Stimulated activated naive CD8-positive, alpha-beta T cell treated with anti-CD3 and anti-CD28 coated beads, Interleukin-15, amount 100 ng/mL, for 72 hours (primary cell): ENCODE data around the gene ABLIM1.
A peak's percentile ranks its signal among the peaks of the same experiment; 100 is the strongest.

ENCODE experiments used
- ATAC-seq: fragments of 150-1000 bp; cut with Tn5 transposase; 2 replicates; pipeline ENCODE4 v1.10.0; 2021; ENCODE audit warnings: mild to moderate bottlenecking, moderate library complexity
- DNase-seq, 2 donors: peaks; one replicate each; pipeline ENCODE4 v3.0.0; 2021 to 2022
- H3K27ac Mint-ChIP-seq, 2 donors: one replicate each; pipeline ENCODE4 v1.8.0; 2022; ENCODE audit warnings: mild to moderate bottlenecking in 2 of 2, mixed read lengths in 2 of 2, moderate library complexity in 2 of 2
- H3K27me3 Mint-ChIP-seq: one replicate; pipeline ENCODE4 v1.8.0; 2022; ENCODE audit warnings: mixed read lengths
- H3K4me1 Mint-ChIP-seq: one replicate; pipeline ENCODE4 v1.8.0; 2022; ENCODE audit warnings: mild to moderate bottlenecking, mixed read lengths
- H3K4me3 Mint-ChIP-seq, 2 donors: one replicate each; pipeline ENCODE4 v1.8.0; 2022; ENCODE audit warnings: mild to moderate bottlenecking in 2 of 2, mixed read lengths in 2 of 2, moderate library complexity in 1 of 2
- H3K9me3 Mint-ChIP-seq, 2 donors: one replicate each; pipeline ENCODE4 v1.8.0; 2022; ENCODE audit warnings: mixed read lengths in 2 of 2

ABLIM1 gene

GRCh38 chr10:114642729-114643128, 15.3 kb downstream of the ABLIM1 start:
- H3K4me3 Mint-ChIP-seq, result no peak overlapping the region
- DNase-seq (no peak), ATAC-seq (no peak)
- H3K27me3 Mint-ChIP-seq, result no peaks in the 10 kb centered on the region
- H3K27ac Mint-ChIP-seq, result no peak overlapping the region
- H3K9me3 Mint-ChIP-seq, result no peaks in the 10 kb centered on the region
- H3K4me1 Mint-ChIP-seq, result no peaks in the 10 kb centered on the region

- no peaks in the 10 kb centered on the region for H3K4me1 Mint-ChIP-seq
- no peaks in the 10 kb centered on the region for H3K9me3 Mint-ChIP-seq
- no peak for DNase-seq
- H3K4me3 Mint-ChIP-seq, result no peak overlapping the region
- H3K27ac Mint-ChIP-seq, result no peak overlapping the region
- H3K27me3 Mint-ChIP-seq, result peaks cover 13% of the 10 kb centered on the region
- ATAC-seq, result no peak
Measured at GRCh38 chr10:114638821-114639625, 19.1 kb downstream of the ABLIM1 start.

- peaks cover 42% of the 10 kb centered on the region for H3K27me3 Mint-ChIP-seq
Measured at GRCh38 chr10:114635797-114636550, 22.1 kb downstream of the ABLIM1 start.

GRCh38 chr10:114635101-114635500, 23.0 kb downstream of the ABLIM1 start:
- Mint-ChIP-seq H3K9me3 (no peaks in the 10 kb centered on the region), H3K4me3 (no peak overlapping the region), H3K27ac (no peak overlapping the region), H3K27me3 (peaks cover 50% of the 10 kb centered on the region), H3K4me1 (peaks cover 32% of the 10 kb centered on the region)
- DNase-seq (no peak), ATAC-seq (no peak)

More at GRCh38 chr10:114635797-114636550, 22.1 kb downstream of the ABLIM1 start:
- Mint-ChIP-seq H3K9me3 (no peaks in the 10 kb centered on the region), H3K27ac (no peak overlapping the region), H3K4me1 (peaks cover 27% of the 10 kb centered on the region), H3K4me3 (no peak overlapping the region)
- DNase-seq (no peak), ATAC-seq (no peak)

- DNase-seq, result no peak
- H3K9me3 Mint-ChIP-seq, result no peaks in the 10 kb centered on the region
- H3K4me1 Mint-ChIP-seq, result peaks cover 37% of the 10 kb centered on the region
- H3K27me3 Mint-ChIP-seq, result peaks cover 55% of the 10 kb centered on the region
- no peak for ATAC-seq
- no peak overlapping the region for H3K4me3 Mint-ChIP-seq
- H3K27ac Mint-ChIP-seq, result no peak overlapping the region
Measured at GRCh38 chr10:114634609-114634979, 23.5 kb downstream of the ABLIM1 start.

- no peak for ATAC-seq
- no peak for DNase-seq
Measured at GRCh38 chr10:114632869-114633715, 25.0 kb downstream of the ABLIM1 start.

GRCh38 chr10:114631666-114632417, 26.2 kb downstream of the ABLIM1 start:
- Mint-ChIP-seq H3K4me1 (peaks cover 42% of the 10 kb centered on the region), H3K27me3 (peaks cover 66% of the 10 kb centered on the region), H3K9me3 (no peaks in the 10 kb centered on the region), H3K27ac (no peak overlapping the region), H3K4me3 (peak overlapping the region; percentile 82 to 86)
- ATAC-seq, result peak; percentile 85
- DNase-seq, result peak; percentile 21 to 38

More at GRCh38 chr10:114632869-114633715, 25.0 kb downstream of the ABLIM1 start:
- Mint-ChIP-seq H3K27me3 (peaks cover 66% of the 10 kb centered on the region), H3K9me3 (no peaks in the 10 kb centered on the region), H3K4me1 (peaks cover 42% of the 10 kb centered on the region), H3K27ac (no peak overlapping the region), H3K4me3 (no peak overlapping the region)

- no peak for DNase-seq
- Mint-ChIP-seq H3K27ac (peak overlapping the region; percentile 23 to 55), H3K4me3 (peak overlapping the region; percentile 82 to 86), H3K4me1 (peaks cover 42% of the 10 kb centered on the region), H3K27me3 (peaks cover 66% of the 10 kb centered on the region), H3K9me3 (no peaks in the 10 kb centered on the region)
- ATAC-seq, result no peak
Measured at GRCh38 chr10:114631090-114631665, 26.9 kb downstream of the ABLIM1 start.

- ATAC-seq (no peak), DNase-seq (no peak)
- no peak overlapping the region for H3K27ac Mint-ChIP-seq
- H3K4me3 Mint-ChIP-seq, result no peak overlapping the region
- H3K27me3 Mint-ChIP-seq, result peaks cover 54% of the 10 kb centered on the region
- peaks cover 42% of the 10 kb centered on the region for H3K4me1 Mint-ChIP-seq
- H3K9me3 Mint-ChIP-seq, result no peaks in the 10 kb centered on the region
Measured at GRCh38 chr10:114629824-114630730, 28.0 kb downstream of the ABLIM1 start.

- Mint-ChIP-seq H3K27ac (no peak overlapping the region), H3K4me1 (peaks cover 42% of the 10 kb centered on the region), H3K27me3 (peaks cover 52% of the 10 kb centered on the region), H3K4me3 (no peak overlapping the region), H3K9me3 (no peaks in the 10 kb centered on the region)
- ATAC-seq (no peak), DNase-seq (no peak)
Measured at GRCh38 chr10:114629083-114629823, 28.8 kb downstream of the ABLIM1 start.

- Mint-ChIP-seq H3K4me1 (peaks cover 36% of the 10 kb centered on the region), H3K27me3 (peaks cover 45% of the 10 kb centered on the region), H3K9me3 (no peaks in the 10 kb centered on the region), H3K27ac (no peak overlapping the region), H3K4me3 (no peak overlapping the region)
- ATAC-seq (no peak), DNase-seq (no peak)
Measured at GRCh38 chr10:114628106-114628505, 30.0 kb downstream of the ABLIM1 start.

- ATAC-seq (no peak), DNase-seq (no peak)
- Mint-ChIP-seq H3K4me3 (no peak overlapping the region), H3K27me3 (peaks cover 33% of the 10 kb centered on the region), H3K4me1 (peaks cover 24% of the 10 kb centered on the region), H3K9me3 (peaks cover 0 to under 1% of the 10 kb centered on the region in 2 donors), H3K27ac (peak overlapping the region in 1 of 2 donors; percentile 6)
Measured at GRCh38 chr10:114626841-114627240, 31.2 kb downstream of the ABLIM1 start.
